IPS-NIHi7 (cell line): ENCODE results near the gene SH3GLB2.
A peak's percentile ranks its signal among the peaks of the same experiment; 100 is the strongest.
"Not testable (repeated sequence)": the region's sequence is repeated elsewhere in the genome, so short reads cannot be mapped to it uniquely, and the experiment has no call there.

Experiments
- DNase-seq: peaks from one replicate; pipeline ENCODE4 v3.0.0; 2012; ENCODE audit warnings: mixed read lengths; ENCODE audit errors: extremely low spot score

The SH3GLB2 gene

DNA sequence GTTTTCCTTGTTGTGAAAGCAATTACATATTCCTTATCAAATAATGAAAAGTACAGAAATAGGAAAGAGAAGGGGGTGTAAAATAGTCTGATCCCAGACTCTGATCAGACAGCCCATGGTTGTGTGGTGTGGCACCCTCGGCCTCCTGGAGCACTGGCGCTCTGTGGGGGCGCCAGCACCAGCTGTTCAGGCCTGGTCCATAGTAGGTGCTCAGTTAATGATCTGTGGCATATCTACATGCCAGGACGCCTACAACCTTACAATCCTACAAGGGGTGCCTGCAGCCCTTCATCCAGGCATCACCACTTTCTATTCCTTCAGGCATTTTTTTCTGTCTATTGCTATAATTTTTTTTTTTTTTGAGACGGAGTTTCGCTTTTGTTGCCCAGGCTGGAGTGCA, 24.9 kb upstream of the SH3GLB2 start:
- DNase-seq: no peak

DNA sequence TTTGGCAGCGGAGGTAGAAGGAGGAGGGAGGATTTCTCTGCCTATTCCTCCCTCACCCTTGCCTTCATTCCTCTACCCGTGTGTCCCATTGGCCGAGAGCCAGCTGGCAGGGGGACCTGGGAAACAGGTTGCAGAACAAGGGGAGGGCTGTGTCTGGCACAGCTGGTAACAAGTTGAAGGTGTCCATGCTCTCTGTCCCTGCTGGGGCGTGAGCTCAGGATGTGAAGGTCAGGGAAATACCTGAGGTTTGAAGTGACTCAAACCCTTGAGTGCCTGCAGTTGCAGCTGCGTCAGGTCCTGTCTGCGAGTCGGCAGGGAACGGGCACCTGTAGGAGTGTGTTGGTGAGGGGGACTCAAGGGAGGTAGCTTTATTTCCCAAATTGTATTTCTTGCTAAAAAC, 24.5 kb upstream of the SH3GLB2 start:
- no peak for DNase-seq

DNA sequence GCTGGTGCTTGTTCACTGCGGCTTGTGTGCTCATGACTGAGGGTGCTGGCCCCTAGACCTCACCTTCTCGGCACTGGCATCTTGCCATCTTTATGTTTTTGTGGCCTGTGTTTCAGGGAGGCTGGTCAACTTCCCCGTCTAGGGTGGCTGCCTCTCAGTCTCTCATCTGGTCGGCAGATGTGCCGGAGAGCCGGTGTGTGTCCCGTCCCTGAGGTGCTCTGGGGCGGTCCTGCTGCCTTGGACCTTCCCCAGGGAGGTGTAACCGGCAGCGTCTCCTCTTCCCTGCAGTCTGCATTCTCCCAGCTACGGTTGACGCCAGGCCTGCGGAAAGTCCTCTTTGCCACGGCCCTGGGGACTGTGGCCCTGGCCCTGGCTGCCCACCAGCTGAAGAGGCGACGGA, 13.9 kb upstream of the SH3GLB2 start:
- DNase-seq: no peak

DNA sequence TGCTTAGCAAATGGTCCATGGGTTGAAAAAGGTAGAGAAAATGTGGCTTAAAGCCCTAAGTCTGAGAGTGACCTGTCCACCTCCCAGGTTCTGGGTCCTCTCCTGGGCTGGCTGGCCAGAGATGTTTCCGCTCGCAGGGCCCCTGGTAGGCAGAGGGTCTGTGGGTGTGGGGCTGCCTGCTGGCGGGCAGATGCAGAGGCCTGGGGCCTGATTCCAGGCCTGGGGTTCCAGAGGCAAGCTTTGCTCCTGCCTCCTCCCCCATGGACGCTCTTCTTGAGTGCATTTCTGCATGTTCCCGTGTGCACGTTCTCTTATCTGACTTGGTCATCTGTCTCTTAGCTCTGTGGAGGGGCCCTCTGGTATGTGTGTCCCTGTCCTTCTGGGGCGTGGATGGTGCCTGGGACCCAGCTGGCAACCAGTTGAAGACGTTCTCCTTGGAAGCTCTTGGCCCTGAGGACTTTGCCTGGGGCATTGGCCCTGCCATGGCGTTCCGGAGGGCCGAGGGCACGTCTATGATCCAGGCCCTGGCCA, 12.0 kb upstream of the SH3GLB2 start:
- DNase-seq: peak; percentile 2

DNA sequence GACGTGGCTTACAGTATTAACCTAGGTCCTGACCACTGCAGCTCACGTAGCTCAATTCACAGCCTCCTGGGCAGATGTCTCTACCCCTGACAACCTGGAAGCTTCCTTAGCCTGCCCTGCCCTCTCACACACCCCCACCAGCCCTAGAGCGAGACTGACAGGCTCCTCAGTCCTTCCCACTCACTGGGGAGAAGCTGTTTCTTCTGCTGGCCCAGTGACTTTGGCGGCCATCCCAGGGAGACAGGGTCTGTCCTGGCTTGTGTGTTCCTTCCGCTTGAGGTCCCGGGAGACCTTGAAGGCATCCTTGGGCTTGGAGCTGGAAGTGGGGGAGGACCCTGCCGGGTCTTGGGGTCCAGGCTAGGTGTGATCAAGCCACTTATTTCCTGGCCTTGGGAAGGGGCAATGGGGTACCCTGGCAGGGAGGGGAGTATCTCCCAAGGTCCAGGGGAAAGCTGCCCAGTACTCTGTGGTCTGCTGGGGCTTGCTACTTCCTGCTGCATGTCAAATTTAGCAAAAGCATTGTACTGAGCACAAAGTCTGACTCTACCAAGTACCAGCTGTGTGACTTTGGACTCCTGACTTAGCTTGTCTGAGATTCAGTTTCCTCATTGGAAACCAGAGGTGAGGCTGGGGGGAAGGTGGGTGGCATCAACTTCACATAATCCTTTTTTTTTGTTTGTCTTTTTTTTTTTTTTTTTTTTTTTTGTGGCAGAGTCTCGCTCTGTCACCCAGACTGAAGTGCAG, 10.2 kb upstream of the SH3GLB2 start:
- DNase-seq: peak; percentile 5

DNA sequence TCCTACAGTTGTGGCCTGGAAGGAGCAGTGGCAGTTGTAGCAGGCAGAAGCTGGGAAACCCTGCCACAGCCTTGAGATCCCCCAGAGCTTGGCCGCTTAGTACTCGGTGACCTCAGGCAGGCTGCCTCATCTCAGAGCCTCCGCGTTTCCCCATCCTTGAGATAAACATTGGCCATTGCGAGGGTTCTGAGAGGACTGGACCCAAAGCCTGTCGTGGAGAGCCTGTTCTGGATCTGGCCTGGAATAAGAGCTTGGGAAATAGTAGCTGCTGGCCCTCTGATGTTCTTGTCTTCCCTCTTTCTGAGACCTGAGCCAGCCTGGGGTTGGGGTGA, 9.6 kb upstream of the SH3GLB2 start:
- no peak for DNase-seq

DNA sequence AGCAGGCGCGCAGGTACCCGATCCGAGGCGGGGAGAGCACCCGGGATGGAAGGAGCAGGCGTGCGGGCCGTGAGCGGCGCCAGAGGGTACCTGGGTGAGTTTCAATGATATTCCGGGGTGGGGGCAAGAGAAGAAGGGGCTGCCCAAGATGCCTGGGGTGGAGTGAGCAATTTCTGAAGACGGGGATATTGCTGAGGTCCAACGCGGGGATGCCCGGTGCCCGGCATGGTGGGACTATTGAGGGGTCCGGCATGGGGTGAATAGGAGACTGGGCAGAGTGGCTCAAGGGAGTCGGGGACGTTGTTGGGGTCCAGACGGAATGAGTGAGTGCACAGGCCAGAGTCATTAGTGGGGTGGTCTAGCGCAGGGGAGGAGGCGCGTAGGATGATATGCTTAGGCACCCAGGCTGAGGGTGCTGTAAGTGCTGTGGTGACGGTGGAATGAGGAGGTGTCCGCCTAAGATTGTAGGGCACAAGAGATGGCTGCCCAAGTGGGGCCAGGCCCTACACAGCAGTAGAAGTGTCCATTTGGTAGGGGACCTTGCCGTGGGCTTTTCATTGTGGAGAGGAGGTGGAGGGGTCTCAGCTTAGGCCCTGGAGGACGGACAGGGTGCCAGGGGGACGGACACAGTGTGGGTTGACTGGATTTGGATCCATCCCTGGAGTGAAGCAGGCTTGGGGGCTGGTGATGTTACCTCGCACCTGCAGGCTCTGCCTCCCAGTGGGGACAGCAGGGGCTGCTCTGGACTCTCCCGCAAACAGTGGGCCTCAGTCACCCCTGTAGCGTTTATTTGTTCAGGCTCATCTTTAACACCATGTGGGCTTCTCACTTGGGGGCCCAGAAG, 9.0 kb upstream of the SH3GLB2 start:
- DNase-seq: peak; percentile 9

DNA sequence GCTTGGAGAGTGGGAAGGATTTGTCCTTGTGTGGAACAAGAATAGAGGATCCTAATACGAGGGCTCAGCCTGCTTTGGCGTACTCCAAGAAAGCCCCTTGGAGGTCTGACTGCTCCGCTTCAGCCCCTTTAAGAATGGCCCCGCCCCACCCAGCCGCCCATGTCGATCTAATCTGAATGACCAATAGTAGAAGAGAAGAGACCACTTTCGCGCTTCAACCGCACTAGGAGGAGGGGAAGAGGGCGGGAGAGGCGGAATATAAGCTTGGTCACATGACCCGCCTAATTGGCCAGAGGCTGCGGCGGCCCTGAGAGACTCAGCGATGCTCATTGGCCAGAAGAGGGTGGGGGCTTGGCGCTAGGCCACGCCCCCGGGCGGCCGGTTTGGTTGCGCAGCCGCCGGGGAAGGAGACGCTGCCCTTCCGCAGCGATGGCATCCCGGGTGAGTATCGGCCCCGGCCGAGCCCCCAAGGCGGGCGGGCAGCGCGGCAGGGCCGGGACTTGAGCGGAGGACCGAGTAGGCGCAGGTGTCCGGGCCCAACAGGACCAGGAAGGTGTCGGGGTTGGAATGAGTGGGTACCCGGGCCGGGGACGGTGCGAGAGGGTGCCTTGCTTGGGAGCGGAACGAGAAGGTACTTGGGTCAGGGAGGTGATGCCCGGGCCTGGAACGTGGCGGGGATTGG, 8.3 kb upstream of the SH3GLB2 start, which contains the start of gene MIGA2:
TSS of gene MIGA2 (plus strand) at position 386 of the 682 bp plus-strand sequence. CDS start 3,969 bp downstream, outside the sequence.
- peak; percentile 100 for DNase-seq

DNA sequence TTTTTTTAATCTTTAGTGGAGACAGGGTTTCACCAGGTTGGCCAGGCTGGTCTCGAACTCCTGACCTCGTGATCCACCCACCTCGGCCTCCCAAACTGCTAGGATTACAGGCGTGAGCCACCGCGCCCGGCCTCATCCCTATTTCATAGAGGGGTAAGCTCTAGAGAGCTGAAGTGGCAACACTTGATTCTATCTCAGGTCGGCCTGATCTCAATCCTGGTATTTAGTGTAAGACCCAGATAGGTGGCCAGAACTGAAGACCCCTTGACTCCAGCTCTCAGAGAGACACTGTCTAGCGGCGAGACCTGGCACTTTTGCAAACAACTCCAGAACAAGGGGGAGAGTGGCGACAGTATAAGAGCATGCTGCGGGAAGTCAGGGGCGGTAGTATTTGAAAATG, 7.7 kb upstream of the SH3GLB2 start:
- not testable (repeated sequence) for DNase-seq

DNA sequence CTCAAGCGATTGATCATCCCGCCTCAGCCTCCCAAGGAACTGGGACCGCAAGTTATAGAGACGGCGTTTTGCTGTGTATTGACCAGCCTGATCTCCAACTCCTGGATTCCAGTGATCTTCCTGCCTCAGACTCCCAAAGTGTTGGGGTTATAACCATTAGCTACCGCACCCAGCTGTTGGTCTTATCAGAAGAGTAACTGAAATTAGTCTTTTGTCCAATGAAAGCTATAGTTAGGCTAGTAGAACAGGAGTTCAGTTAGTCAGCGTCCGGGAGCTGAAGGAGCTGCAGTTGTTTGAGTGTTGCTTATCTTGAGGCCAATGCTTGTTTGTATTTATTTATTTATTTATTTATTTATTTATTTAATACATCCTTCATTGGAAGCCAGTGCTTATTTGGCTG, 5.1 kb upstream of the SH3GLB2 start:
- DNase-seq: no peak

DNA sequence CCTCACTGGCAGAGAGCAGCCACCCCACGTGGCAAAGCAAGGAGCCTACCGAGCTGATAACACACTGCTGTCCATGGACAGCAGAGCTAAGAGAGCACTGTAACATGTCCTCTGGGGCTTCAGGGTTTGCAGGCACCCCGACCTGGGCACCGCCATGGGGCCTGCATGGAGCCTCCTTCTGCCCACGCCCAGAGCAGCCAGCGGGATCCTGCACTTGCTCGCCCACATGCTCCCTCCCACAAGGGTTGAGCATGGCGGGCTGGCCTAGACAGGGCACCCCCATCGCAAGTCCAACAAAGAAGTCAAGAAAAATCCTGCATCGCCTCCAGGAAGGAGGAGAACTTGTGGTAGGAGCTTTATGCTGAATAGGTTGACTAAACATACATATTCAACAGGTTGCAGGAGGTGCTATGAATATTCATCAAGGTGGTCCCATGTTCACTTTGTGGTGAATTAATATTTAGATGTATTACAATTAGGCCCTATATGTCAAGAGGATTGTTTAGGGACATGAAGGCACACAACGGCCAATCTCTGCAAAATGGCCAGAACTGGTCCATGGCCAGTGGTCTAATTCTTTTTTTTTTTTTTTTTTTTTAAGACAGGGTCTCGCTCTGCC, 4.5 kb upstream of the SH3GLB2 start:
- DNase-seq: no peak

DNA sequence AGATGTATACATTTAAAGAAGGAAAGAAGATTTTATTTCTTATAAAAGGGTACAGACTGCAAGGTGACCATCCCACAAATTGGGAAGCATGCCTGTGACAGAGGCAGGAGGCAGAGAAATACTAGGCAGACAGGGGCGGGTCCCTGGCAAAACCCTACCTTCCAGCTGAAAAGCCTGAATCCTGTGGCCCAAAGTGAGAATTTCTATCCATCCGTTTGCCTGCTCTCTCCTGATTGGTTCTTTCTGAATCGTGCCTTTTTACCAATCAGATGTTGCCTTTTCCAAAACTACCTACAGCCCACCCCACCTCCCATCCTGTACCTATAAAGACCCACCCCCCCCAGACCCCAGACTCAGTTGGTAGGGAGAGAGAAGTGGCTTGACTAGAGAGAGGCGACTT, 3.4 kb upstream of the SH3GLB2 start:
- no peak for DNase-seq

DNA sequence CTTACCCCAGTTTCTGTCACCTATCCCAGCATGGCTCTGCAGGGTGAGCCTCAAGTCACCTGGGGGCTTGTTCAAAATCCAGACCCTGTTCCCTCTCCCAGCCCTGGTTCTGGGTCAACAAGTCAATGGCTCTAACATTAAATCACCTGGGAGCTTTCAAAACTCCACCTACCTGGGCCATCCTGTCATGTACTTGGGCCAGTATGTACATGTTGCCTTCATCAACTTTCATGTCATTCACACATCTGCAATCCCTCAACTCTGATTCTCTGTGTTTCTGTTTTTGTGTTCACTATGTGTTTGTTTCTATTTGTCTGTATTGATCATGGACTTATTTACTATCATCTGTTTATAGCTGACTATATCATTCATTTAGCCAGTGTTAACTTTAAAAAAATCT, 2.1 kb upstream of the SH3GLB2 start:
- DNase-seq: no peak

DNA sequence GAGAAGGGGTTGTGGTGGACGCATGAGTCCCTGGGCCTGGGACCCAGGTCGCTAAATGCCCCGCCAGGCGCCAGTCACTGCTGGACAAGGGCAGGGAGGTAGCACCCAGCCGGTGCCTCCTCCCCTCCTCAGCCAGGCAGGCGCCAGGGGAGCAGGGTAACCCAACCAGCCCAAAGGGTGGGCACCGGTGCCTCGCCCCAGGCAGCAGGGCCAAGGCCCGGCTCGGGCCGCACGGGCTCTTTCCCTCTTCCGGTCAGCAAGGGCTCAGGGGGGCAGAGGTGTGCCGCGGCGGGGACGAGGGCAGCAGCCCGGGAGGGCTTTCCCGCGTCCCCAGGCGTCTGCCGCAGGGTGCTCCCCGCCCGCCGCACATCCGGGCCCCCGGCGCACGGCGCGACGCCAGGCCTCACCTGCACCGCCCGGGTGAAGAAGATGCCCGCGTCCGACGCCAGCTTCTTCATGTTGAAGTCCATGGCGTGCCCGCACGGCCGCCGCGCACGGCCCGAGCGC, 393 bp downstream of the SH3GLB2 start:
- no peak for DNase-seq

DNA sequence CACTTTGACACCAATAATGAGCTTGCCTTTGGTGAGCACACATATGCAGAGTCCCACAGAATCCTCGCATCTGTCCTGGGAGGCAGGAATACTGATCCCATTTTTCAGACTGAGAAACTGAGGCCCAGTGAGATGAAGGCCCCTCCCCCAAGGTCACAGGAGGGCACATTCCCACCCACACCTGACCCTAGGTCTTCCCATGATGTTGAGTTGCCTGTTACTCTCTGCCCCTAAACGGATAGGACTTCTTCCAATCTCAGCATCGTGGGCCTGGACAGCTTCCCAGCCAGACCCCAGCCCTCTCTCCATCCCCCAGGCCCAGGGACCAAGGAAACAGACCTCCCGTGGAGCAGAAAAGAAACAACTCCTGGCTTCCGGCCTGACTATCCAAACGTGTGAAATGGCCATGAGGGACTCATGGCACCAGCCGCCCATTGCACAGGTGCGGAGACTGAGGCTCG, 877 bp downstream of the SH3GLB2 start:
- DNase-seq: no peak

DNA sequence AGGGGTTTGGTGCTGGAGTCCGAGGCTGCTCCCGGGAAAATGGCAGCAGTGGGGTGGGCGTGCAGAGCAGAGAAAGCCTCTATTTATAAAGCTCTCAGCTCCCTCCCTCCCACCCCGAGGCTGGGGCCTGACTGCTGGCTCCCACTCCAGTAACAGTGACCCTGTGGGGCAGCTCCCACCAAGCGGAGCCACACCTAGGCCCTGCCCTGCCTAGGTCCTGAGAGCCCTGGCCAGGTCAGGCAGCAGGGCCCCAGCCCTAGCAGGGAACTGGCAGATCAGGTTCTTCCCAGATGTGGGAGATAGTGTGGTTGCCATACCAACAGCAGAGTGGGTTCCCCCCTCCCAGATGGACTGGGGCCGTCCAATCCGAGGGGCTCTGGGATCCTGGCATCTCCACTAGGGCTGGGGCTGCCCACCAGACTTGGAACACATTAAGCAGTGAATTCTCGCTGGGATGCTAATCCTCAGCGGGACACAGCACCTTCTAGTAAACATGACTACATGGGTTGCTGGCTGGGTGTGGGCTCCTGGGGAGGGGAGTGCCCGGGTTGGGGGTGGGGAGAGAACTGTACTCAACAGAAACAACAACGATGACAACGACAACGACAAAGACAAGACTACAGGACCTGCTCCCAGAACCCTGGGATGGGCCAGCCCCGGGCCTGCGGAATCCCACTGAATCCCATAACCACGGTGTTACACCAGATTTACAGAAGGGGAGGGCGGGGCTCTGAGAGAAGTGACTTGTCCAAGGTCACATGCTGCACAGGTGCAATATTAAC, 1.5 kb downstream of the SH3GLB2 start:
- peak; percentile 74 for DNase-seq

DNA sequence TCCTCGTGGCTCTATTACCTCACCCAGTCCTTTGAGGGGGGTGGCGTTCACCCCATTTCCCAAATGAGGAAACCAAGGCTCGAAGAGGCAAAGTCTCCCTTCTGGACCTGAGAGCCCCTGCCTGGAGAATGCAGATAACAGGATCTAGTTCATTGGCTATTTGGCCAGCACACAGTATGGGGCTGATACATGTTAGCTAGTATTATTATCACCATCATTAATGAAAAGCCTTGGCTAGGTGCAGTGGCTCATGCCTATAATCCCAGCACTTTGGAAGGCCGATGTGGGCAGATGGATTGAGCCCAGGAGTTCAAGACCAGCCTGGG, 4.3 kb downstream of the SH3GLB2 start:
- DNase-seq: no peak

DNA sequence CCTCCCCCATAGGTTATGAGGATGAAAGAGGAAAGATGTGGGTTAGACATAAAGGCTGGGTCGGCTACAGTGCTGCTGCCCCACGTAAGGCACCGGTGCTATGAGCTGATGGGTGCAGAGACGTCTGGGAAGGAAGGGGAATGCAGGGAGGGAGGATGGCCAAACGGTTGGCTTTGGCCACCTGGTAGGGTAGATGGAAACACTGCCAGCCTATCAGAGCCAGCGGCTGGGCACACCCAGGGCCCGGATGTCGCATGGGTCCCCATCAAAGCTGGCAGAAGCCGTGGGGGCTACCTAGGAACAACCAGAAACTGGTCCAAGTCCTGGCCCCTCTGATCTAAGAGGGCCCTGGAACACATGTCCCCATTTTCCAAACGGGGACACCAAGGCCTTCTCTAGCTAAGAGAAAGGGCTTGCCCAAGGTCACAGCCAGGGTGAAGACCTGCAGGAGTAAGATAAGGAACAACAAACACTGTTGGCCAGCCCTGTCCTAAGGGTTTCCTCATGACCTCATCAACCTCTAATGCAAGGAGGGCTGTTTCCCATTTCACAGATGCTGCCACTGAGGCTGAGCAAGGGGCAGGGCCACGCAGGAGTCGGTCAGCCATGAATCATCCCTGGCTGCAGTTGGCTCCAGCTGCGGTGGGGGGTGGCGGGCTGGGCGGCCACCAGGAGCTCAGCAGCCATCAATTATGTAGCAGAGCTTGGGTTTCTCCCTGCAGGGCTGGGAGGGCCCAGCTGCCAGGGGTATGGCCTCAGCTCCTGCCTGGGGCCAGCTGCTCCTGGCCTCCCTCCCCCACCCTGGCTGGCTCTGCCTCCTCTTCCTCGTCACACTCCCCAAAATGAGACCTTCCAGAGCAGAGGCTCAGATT, 4.9 kb downstream of the SH3GLB2 start:
- peak; percentile 58 for DNase-seq

DNA sequence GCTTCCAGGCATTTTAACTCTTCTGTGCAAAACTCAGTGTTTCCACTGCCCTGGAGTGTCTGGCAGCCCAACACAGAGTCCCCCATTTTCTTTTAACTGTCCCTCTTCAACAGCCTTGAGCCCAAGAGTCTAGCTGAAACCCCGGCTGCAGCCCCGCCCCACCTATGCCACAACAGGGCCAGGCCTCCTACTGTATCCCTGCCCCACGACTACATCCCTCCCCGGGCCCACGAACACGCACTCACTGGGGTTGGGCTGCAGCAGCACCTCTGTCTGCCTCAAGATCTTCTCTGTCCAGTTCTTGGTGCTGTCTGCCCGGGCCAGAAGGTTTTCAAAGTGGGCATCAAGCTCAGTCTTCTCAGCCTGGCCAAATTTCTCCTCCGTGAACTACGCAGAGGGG, 6.1 kb downstream of the SH3GLB2 start:
- no peak for DNase-seq

DNA sequence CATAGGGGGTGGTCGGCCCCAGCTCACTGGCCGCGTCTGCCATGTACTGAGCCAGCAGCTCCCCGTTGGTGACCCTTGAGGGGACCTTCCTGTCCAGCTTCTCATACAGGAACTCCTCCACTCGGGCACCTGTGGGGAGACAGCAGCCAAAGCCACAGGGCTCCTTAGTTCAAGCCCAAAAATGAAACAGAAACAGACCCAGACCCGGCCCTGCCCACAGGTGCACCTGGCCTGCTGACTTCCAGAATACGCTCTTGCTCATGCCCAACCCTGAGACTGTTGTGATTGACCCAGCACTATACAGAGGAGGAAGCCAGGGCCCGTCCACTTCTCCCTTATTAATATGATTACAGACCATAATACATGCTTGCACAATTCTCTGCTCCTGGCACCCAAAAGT, 7.0 kb downstream of the SH3GLB2 start:
- DNase-seq: no peak
